IMR-90 (cell line): ENCODE measurements around the gene ARVCF. TPM values are rescaled to one million over a fixed set of nuclear protein-coding genes. Genes with fewer than 3 reads are reported as not detected.

Experiments
- ATAC-seq: fragments of 200-7000 bp; cut with Tn5 transposase; 2 replicates; pipeline ENCODE4 v1.9.1; 2020; ENCODE audit warnings: low read depth, mild to moderate bottlenecking, moderate library complexity
- BruUV-seq: library from RNA; stranded (reverse); fragments of 400-500 nt; replicated peaks from 2 replicates; lab custom pipeline; 2021; lab: Mats Ljungman, UMichigan
- CTCF ChIA-PET: fragments of 300-600 bp; formaldehyde crosslinking; extraction: SDS; loops from one replicate; lab custom pipeline; 2021; ENCODE audit warnings: antibody characterized with exemption; lab: Yijun Ruan, JAX
- POLR2A ChIA-PET: fragments of 300-600 bp; sonication (Branson Sonifier 250); formaldehyde crosslinking; loops from one replicate; lab custom pipeline; 2022; ENCODE audit warnings: antibody characterized with exemption; ENCODE audit not compliant: unreplicated experiment; lab: Charles Lee
- DNase-seq: peaks from one replicate; pipeline ENCODE4 v3.0.0; 2013
- H2AFZ ChIP-seq: replicated peaks from 2 replicates; pipeline ENCODE3; 2013; ENCODE audit warnings: low read length, mild to moderate bottlenecking; ENCODE audit not compliant: poor library complexity
- H2AK5ac ChIP-seq: 2 replicates; pipeline ENCODE4 v1.6.1; 2013; ENCODE audit warnings: low read depth, low read length, inconsistent platforms
- H2AK9ac ChIP-seq: replicated peaks from 2 replicates; pipeline ENCODE3; 2013; ENCODE audit warnings: mild to moderate bottlenecking, low read depth, low read length, moderate library complexity; ENCODE audit not compliant: poor library complexity
- H2BK120ac ChIP-seq: 2 replicates; pipeline ENCODE4 v1.6.1; 2013; ENCODE audit warnings: low read depth, low read length, inconsistent platforms
- H2BK15ac ChIP-seq: 3 replicates; pipeline ENCODE4 v1.6.1; 2013; ENCODE audit warnings: low read depth, low read length, inconsistent platforms
- H2BK20ac ChIP-seq: 2 replicates; pipeline ENCODE4 v1.6.1; 2013; ENCODE audit warnings: low read depth, mild to moderate bottlenecking, inconsistent platforms, low read length, moderate library complexity
- H2BK5ac ChIP-seq: 2 replicates; pipeline ENCODE4 v1.6.1; 2013; ENCODE audit warnings: mild to moderate bottlenecking, low read depth, low read length, inconsistent platforms; ENCODE audit not compliant: poor library complexity, severe bottlenecking
- H3K14ac ChIP-seq: replicated peaks from 2 replicates; pipeline ENCODE4 v1.6.1; 2013; ENCODE audit warnings: low read depth, low read length, inconsistent platforms
- H3K18ac ChIP-seq: 2 replicates; pipeline ENCODE4 v1.6.1; 2013; ENCODE audit warnings: low read depth, low read length, control low read depth
- H3K23ac ChIP-seq: 2 replicates; pipeline ENCODE4 v1.6.1; 2013; ENCODE audit warnings: low read depth, low read length, inconsistent platforms
- H3K27ac ChIP-seq: 2 replicates; pipeline ENCODE4 v1.5.1; 2013; ENCODE audit warnings: mild to moderate bottlenecking, control low read depth, low read length; ENCODE audit not compliant: insufficient read depth
- H3K27me3 ChIP-seq: 2 replicates; pipeline ENCODE4 v1.6.1; 2013; ENCODE audit warnings: low read length; ENCODE audit not compliant: control insufficient read depth, insufficient read depth
- H3K36me3 ChIP-seq: 2 replicates; pipeline ENCODE4 v1.6.1; 2013; ENCODE audit warnings: low read length, mixed read lengths; ENCODE audit not compliant: control insufficient read depth, insufficient read depth
- H3K4ac ChIP-seq: 2 replicates; pipeline ENCODE4 v1.6.1; 2013; ENCODE audit warnings: low read depth, low read length, inconsistent platforms
- H3K4me1 ChIP-seq: 2 replicates; pipeline ENCODE4 v1.6.1; 2013; ENCODE audit warnings: low read length, mixed read lengths; ENCODE audit not compliant: control insufficient read depth, insufficient read depth
- H3K4me2 ChIP-seq: 2 replicates; pipeline ENCODE4 v1.6.1; 2013; ENCODE audit warnings: low read depth, mild to moderate bottlenecking, control low read depth, low read length, moderate library complexity
- H3K4me3 ChIP-seq: 2 replicates; pipeline ENCODE4 v1.5.1; 2013; ENCODE audit warnings: low read depth, mild to moderate bottlenecking, control low read depth, low read length, moderate library complexity; ENCODE audit not compliant: insufficient read depth
- H3K56ac ChIP-seq: 2 replicates; pipeline ENCODE4 v1.6.1; 2013; ENCODE audit warnings: low read length, inconsistent platforms; ENCODE audit not compliant: insufficient read depth; ENCODE audit errors: extremely low read depth
- H3K79me1 ChIP-seq, 2 experiments: 2 replicates each; pipeline ENCODE4 v1.6.1; 2013; ENCODE audit warnings: low read length in 2 of 2, inconsistent platforms in 1 of 2, low read depth in 1 of 2
- H3K9ac ChIP-seq: 2 replicates; pipeline ENCODE4 v1.6.1; 2013; ENCODE audit warnings: low read depth, low read length, control low read depth
- H3K9me1 ChIP-seq: 2 replicates; pipeline ENCODE4 v1.6.1; 2013; ENCODE audit warnings: low read length, inconsistent platforms; ENCODE audit not compliant: insufficient read depth
- H3K9me3 ChIP-seq: 2 replicates; pipeline ENCODE4 v1.6.1; 2013; ENCODE audit warnings: low read length; ENCODE audit not compliant: control insufficient read depth, insufficient read depth
- H4K20me1 ChIP-seq: 2 replicates; pipeline ENCODE4 v1.6.1; 2013; ENCODE audit warnings: low read length, inconsistent platforms; ENCODE audit not compliant: insufficient read depth
- H4K5ac ChIP-seq: 2 replicates; pipeline ENCODE4 v1.6.1; 2013; ENCODE audit warnings: mild to moderate bottlenecking, low read depth, low read length, control low read depth
- H4K8ac ChIP-seq, 2 experiments: 2 replicates each; pipeline ENCODE4 v1.6.1; 2013; ENCODE audit warnings: low read depth in 2 of 2, low read length in 2 of 2, control low read depth in 1 of 2, inconsistent platforms in 1 of 2
- H4K91ac ChIP-seq: 2 replicates; pipeline ENCODE4 v1.6.1; 2013; ENCODE audit warnings: low read depth, low read length, inconsistent platforms; ENCODE audit not compliant: insufficient read depth
- BHLHE40 ChIP-seq: fragments of 150-350 bp; IDR thresholded peaks from 2 replicates; pipeline ENCODE4 v1.6.1; 2016; ENCODE audit warnings: mild to moderate bottlenecking, low read depth, low read length
- CHD1 ChIP-seq: IDR thresholded peaks from 2 replicates; pipeline ENCODE4 v1.6.1; 2012; ENCODE audit warnings: low read depth, low read length, improper control_type of control experiment
- CTCF ChIP-seq: conservative IDR thresholded peaks from 2 replicates; pipeline ENCODE4 v1.5.1; 2012; ENCODE audit warnings: mild to moderate bottlenecking, low read depth, low read length, improper control_type of control experiment
- ELK1 ChIP-seq: fragments of 150-350 bp; IDR thresholded peaks from 2 replicates; pipeline ENCODE4 v1.6.1; 2016; ENCODE audit warnings: low read depth, mild to moderate bottlenecking, low read length, moderate library complexity, borderline replicate concordance
- FOS ChIP-seq: fragments of 150-350 bp; IDR thresholded peaks from 2 replicates; pipeline ENCODE4 v1.6.1; 2016; ENCODE audit warnings: low read depth, low read length
- MXI1 ChIP-seq: IDR thresholded peaks from 2 replicates; pipeline ENCODE4 v1.6.1; 2012; ENCODE audit warnings: low read depth, mild to moderate bottlenecking, low read length, moderate library complexity, borderline replicate concordance
- NFE2L2 ChIP-seq: fragments of 150-350 bp; IDR thresholded peaks from 2 replicates; pipeline ENCODE4 v1.6.1; 2016; ENCODE audit warnings: low read depth, mild to moderate bottlenecking, low read length
- POLR2A ChIP-seq: IDR thresholded peaks from 2 replicates; pipeline ENCODE4 v1.6.1; 2012; ENCODE audit warnings: mild to moderate bottlenecking, low read depth, low read length
- RAD21 ChIP-seq: IDR thresholded peaks from 2 replicates; pipeline ENCODE4 v1.6.1; 2012; ENCODE audit warnings: low read length, improper control_type of control experiment
- RCOR1 ChIP-seq: IDR thresholded peaks from 2 replicates; pipeline ENCODE4 v1.6.1; 2012; ENCODE audit warnings: mild to moderate bottlenecking, low read length, improper control_type of control experiment; ENCODE audit not compliant: insufficient replicate concordance
- SMC3 ChIP-seq: fragments of 150-350 bp; IDR thresholded peaks from 2 replicates; pipeline ENCODE4 v1.6.1; 2016; ENCODE audit warnings: low read depth, mild to moderate bottlenecking, antibody characterized with exemption, low read length, moderate library complexity
- WGBS, 2 experiments: methylation state at CpG; one replicate each; pipeline versions ENCODE4 v1.1.5 to v1.1.7; 2013; ENCODE audit warnings: missing lambda C conversion rate in 2 of 2; ENCODE audit not compliant: insufficient read length in 1 of 2; ENCODE audit errors: extremely low coverage in 2 of 2; 5-methylcytosine and 5-hydroxymethylcytosine counted together
- dilution Hi-C: fragments of 300-500 bp; cut with HindIII; formaldehyde crosslinking; loops from one replicate; pipeline ENCODE4 v1.14.3; 2018; ENCODE audit warnings: low sequenced_read_pairs; ENCODE audit not compliant: unreplicated experiment
- in situ Hi-C: fragments of 300-500 bp; cut with MboI; formaldehyde crosslinking; loops from 3 replicates; pipeline ENCODE4 v1.14.3; 2019; ENCODE audit warnings: low sequenced_read_pairs, inconsistent platforms, mixed read lengths
- intact Hi-C: fragments of 100-400 bp; cut with micrococcal nuclease; formaldehyde crosslinking; loops from 2 replicates; pipeline ENCODE4 v1.10.0; 2022
- polyA plus RNA-seq, 3 experiments: library from polyadenylated mRNA; depleted of rRNA; stranded (reverse); fragments of >200 nt; gene quantifications; 2 replicates each; pipeline ENCODE4 v1.2.3, GENCODE V29; 2012; ENCODE audit warnings: low replicate concordance in 1 of 3
- total RNA-seq: library from RNA; depleted of rRNA; stranded (reverse); fragments of >200 nt; gene quantifications from 2 replicates; pipeline ENCODE4 v1.2.3, GENCODE V29; 2012

Gene ARVCF
- total and polyA plus RNA-seq, 2 of the 4 experiments (the other 2 are of a cell fraction): 8.6 to 14.1 TPM

DNA sequence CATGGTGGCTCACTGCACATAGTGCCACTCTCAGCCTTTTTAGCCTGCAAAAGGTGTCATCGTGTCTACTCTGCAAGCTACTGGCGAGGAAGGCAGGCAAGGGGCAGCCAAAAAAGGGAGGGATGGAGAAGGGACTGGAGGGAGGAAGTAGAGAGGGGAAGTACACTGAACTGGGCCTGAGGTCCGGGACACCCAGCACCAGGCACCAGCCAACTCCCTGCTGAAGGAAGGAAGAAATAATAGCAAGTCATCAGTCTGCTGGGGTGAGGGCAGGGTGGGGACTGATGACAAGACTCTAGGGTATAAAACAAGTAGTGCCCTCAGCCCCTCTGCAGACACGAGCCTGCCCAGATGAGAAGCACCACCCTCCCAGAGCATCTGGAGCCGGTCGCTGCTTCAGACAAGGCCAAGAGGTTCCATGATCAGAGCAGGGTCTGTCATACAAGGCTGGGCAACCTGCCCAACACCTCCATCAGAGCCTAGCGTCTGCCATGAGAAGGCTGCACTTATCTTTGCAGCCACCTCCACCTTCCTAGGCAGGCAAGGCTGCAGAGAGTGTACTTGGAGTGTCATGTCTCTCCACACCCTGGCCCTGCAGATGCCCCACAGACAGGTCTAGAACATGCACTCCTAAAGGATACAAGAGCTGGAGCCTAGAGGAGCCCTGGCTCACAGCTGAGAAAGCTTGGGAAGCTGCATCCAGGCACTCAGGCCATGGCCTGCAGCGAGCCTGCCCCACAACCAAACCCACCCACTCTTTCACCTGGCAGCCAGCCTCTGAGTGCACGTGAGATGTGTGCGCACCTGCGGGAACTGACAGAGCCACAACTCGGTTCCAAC lies 84.0 kb downstream of the ARVCF start:
- no peak overlapping the region for H2BK15ac ChIP-seq
- H3K9me1 ChIP-seq: peaks cover 15% of the 10 kb centered on the region
- no peak overlapping the region for H3K4ac ChIP-seq
- intact Hi-C loops (no loop called here), dilution Hi-C loops (no loop called here), in situ Hi-C loops (no loop called here)
- TF ChIP-seq POLR2A (no peak), SMC3 (no peak), NFE2L2 (no peak), ELK1 (no peak), BHLHE40 (no peak), CHD1 (no peak), CTCF (no peak), RAD21 (no peak), FOS (no peak), MXI1 (no peak), RCOR1 (no peak)
- H2BK20ac ChIP-seq: no peak overlapping the region
- no peak overlapping the region for H3K18ac ChIP-seq
- H2BK5ac ChIP-seq: no peak overlapping the region
- ChIA-PET CTCF (interaction anchor here (0.7 kb wide), 1 partner anchor 27 kb away, joined by 3 read pairs; no protein-coding TSS in a partner anchor), POLR2A (no interaction called here)
- WGBS, 2 experiments: 40% methylated on average over 1 of the region's 12 CpGs; no CpG with 5 or more reads in 1 of the 2 experiments
- no peaks in the 10 kb centered on the region for H3K4me1 ChIP-seq
- no peak overlapping the region for H3K27ac ChIP-seq
- H4K20me1 ChIP-seq: no peaks in the 10 kb centered on the region; the same call in 1 of the 2 replicates
- H3K4me3 ChIP-seq: no peak overlapping the region
- H3K4me2 ChIP-seq: no peak overlapping the region
- no peak for ATAC-seq
- no peak overlapping the region for H3K14ac ChIP-seq
- H4K5ac ChIP-seq: no peak overlapping the region
- H3K9me3 ChIP-seq: peaks cover 9% of the 10 kb centered on the region
- no peak overlapping the region for H3K56ac ChIP-seq
- peaks cover 25% of the 10 kb centered on the region in 2 experiments for H3K79me1 ChIP-seq
- peaks cover 10% of the 10 kb centered on the region for H3K36me3 ChIP-seq
- H4K8ac ChIP-seq: no peak overlapping the region
- BruUV-seq: no TSS peak
- no peak overlapping the region for H2BK120ac ChIP-seq
- no peak overlapping the region for H4K91ac ChIP-seq
- no peaks in the 10 kb centered on the region for H3K27me3 ChIP-seq
- H2AK9ac ChIP-seq: no peak overlapping the region
- no peak for DNase-seq
- H2AK5ac ChIP-seq: no peak overlapping the region
- H3K9ac ChIP-seq: no peak overlapping the region
- peak overlapping the region; percentile 21 for H2AFZ ChIP-seq
- H3K23ac ChIP-seq: no peak overlapping the region
